Measurements from ENCODE around the gene WRAP53.

DNA sequence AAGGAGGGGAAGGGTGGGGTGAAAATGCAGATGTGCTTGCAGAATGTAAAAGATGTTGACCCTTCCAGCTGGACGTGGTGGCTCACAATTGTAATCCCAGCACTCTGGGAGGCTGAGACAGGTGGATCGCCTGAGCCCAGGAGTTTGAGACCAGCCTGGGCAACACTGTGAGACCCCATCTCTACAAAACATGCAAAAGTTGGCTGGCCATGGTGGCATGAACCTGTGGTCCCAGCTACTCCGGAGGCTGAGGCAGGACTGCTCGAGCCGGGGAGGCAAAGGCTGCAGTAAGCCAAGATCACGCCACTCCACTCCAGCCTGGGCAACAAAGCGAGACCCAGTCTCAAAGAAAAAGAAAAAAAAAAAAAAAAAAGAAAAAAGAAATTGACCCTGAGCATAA is 19.8 kb upstream of the WRAP53 start:
- TF ChIP-seq, protein P1, sequence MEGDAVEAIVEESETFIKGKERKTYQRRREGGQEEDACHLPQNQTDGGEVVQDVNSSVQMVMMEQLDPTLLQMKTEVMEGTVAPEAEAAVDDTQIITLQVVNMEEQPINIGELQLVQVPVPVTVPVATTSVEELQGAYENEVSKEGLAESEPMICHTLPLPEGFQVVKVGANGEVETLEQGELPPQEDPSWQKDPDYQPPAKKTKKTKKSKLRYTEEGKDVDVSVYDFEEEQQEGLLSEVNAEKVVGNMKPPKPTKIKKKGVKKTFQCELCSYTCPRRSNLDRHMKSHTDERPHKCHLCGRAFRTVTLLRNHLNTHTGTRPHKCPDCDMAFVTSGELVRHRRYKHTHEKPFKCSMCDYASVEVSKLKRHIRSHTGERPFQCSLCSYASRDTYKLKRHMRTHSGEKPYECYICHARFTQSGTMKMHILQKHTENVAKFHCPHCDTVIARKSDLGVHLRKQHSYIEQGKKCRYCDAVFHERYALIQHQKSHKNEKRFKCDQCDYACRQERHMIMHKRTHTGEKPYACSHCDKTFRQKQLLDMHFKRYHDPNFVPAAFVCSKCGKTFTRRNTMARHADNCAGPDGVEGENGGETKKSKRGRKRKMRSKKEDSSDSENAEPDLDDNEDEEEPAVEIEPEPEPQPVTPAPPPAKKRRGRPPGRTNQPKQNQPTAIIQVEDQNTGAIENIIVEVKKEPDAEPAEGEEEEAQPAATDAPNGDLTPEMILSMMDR (conservative IDR thresholded peaks at IDR 0.05; ENCODE audit: low read length): no peak
- no peak for TF ChIP-seq EZH2phosphoT487 (IDR thresholded peaks at IDR 0.05; ENCODE audit: borderline replicate concordance)

Data from Loucy (cell line).